ENCODE results near the gene PTPRN2. TPM values are rescaled to one million over a fixed set of nuclear protein-coding genes. Genes with fewer than 3 reads are reported as not detected.
A peak's percentile ranks its signal among the peaks of the same experiment; 100 is the strongest.

The PTPRN2 gene
- total and polyA plus RNA-seq, 2 of the 13 experiments (the other 11 are each of a cell fraction or from before 2014, with no cell fraction given) = 2.5 to 24.2 TPM

DNA sequence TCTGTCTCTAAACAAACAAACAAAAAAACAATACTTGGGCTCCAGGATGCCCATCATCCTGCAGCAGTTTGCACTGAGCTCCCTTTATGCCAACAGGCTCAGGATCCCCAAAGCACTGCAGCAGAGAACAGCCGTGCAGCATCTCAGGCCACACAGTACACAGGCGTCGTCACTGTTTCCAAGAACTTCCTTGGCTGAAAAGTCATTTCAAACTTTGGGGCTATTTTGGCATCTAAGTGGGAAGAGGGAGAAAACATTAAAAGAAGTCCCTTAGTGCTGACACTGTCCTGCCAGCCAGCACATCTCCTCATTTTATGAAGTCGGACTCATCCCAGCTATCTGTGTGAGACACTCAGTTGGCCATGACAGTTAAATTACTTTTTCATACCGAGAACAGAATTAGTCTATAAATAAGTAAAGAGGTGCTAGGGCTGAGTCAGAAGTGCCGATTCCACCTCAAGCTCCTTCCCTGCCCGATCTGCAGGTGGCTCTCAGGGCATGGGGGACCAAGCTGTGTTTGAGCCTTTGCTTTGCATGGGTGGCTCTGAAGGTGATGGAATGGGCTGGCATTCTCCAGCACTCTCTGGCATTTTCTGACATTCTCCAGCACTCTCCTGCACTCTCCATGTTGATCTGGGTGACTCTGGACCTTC, 68.5 kb downstream of the PTPRN2 start (continued):
- TF ChIP-seq PREB (CRISPR knock-in tag; IDR thresholded peaks at IDR 0.05) (no peak), PAWR (CRISPR knock-in tag; IDR thresholded peaks at IDR 0.05; ENCODE audit: borderline replicate concordance) (no peak)

GRCh38 chr7:158517571-158517970, 70.1 kb downstream of the PTPRN2 start:
- in situ Hi-C loops (cut with HindIII; ENCODE audit: extremely low pct_ligation_motif_present, low pct_unique_long_range_greater_than_20kb) (no loop called here), intact Hi-C loops (cut with micrococcal nuclease; ENCODE audit: unreplicated experiment) (no loop called here)
- POLR2A ChIA-PET = no interaction called here
- BruUV-seq (replicated peaks) = no TSS peak
- H2AFZ ChIP-seq (ENCODE audit: low read length) = no peak overlapping the region
- no peak overlapping the region for H3K4me2 ChIP-seq (ENCODE audit: low read depth, low read length)
- no peak overlapping the region for H3K9ac ChIP-seq (ENCODE audit: insufficient read depth, low read depth, low read length)
- TF ChIP-seq ZNF263 (CRISPR knock-in tag; IDR thresholded peaks at IDR 0.05) (0 out of 2 replicates have a peak, but pooled peaks have one; percentile 15), POLR2AphosphoS2 (IDR thresholded peaks at IDR 0.05; ENCODE audit: low read depth, low read length) (no peak)
- no peak overlapping the region for H3K27ac ChIP-seq (ENCODE audit: extremely low read length, insufficient read depth, low read length)
- peaks cover 4% of the 10 kb centered on the region for H3K4me1 ChIP-seq (ENCODE audit: insufficient read depth, low read length)
- peaks cover 8 to 15% of the 10 kb centered on the region in 2 experiments; a peak in 4 of 5 replicates for H3K36me3 ChIP-seq (replicated peaks in 1 of 2; ENCODE audit: control insufficient read depth in 1 of 2, insufficient read depth in 2 of 2, low read length in 2 of 2)
- H3K4me3 ChIP-seq (replicated peaks in 1 of 3; ENCODE audit: insufficient read depth in 1 of 3, low read depth in 2 of 3, low read length in 3 of 3) = no peak overlapping the region
- FAIRE-seq (no peak), ATAC-seq (no peak; the same call in 2 of the 3 replicates), DNase-seq (ENCODE audit: low spot score) (no peak)
- WGBS (ENCODE audit: low lambda C conversion rate) = 100% methylated on average over 2 of the region's 4 CpGs
- CTCF ChIA-PET (ENCODE audit: low intra/inter-chr PET ratio, low total read pairs) = no interaction called here
- H3K79me2 ChIP-seq (ENCODE audit: insufficient read depth, low read length) = peaks cover 3% of the 10 kb centered on the region
- no peaks in the 10 kb centered on the region for H3K9me3 ChIP-seq (ENCODE audit: low read length)
- H3K27me3 ChIP-seq (ENCODE audit: control insufficient read depth in 1 of 2, insufficient read depth in 2 of 2, low read length in 2 of 2) = no peaks in the 10 kb centered on the region
- peaks cover 41% of the 10 kb centered on the region; the same call in 1 of the 2 replicates for H4K20me1 ChIP-seq (ENCODE audit: insufficient read depth, low read length)

GRCh38 chr7:158517072-158517471, 70.6 kb downstream of the PTPRN2 start:
- intact Hi-C loops (cut with micrococcal nuclease; ENCODE audit: unreplicated experiment) = no loop called here
- ChIA-PET POLR2A (no interaction called here), CTCF (ENCODE audit: low intra/inter-chr PET ratio, low total read pairs) (no interaction called here)
- H3K27ac ChIP-seq (ENCODE audit: extremely low read length, insufficient read depth, low read length) = no peak overlapping the region
- peaks cover 4 to 11% of the 10 kb centered on the region in 2 experiments; a peak in 2 of 5 replicates for H3K36me3 ChIP-seq (replicated peaks in 1 of 2; ENCODE audit: control insufficient read depth in 1 of 2, insufficient read depth in 2 of 2, low read length in 2 of 2)
- ATAC-seq (no peak), FAIRE-seq (no peak), DNase-seq (ENCODE audit: low spot score) (no peak)
- WGBS (ENCODE audit: low lambda C conversion rate) = 83% methylated on average over 7 of the region's 11 CpGs
- no TSS peak for BruUV-seq (replicated peaks)
- TF ChIP-seq ZNF605 (CRISPR knock-in tag; IDR thresholded peaks at IDR 0.05) (no peak), ETV6 (CRISPR knock-in tag; conservative IDR thresholded peaks at IDR 0.05) (no peak), NFE2 (CRISPR knock-in tag; IDR thresholded peaks at IDR 0.05) (no peak), HDAC2 (CRISPR knock-in tag; IDR thresholded peaks at IDR 0.05) (no peak), ZNF383 (CRISPR knock-in tag; IDR thresholded peaks at IDR 0.05; ENCODE audit: borderline replicate concordance) (no peak)
- no peaks in the 10 kb centered on the region for H3K27me3 ChIP-seq (ENCODE audit: control insufficient read depth in 1 of 2, insufficient read depth in 2 of 2, low read length in 2 of 2)
- peaks cover 3% of the 10 kb centered on the region for H3K79me2 ChIP-seq (ENCODE audit: insufficient read depth, low read length)
- no peak overlapping the region for H3K4me2 ChIP-seq (ENCODE audit: low read depth, low read length)
- in situ Hi-C loops (cut with HindIII; ENCODE audit: extremely low pct_ligation_motif_present, low pct_unique_long_range_greater_than_20kb) = no loop called here
- H3K4me1 ChIP-seq (ENCODE audit: insufficient read depth, low read length) = no peaks in the 10 kb centered on the region
- peaks cover 36% of the 10 kb centered on the region; the same call in 1 of the 2 replicates for H4K20me1 ChIP-seq (ENCODE audit: insufficient read depth, low read length)
- no peak overlapping the region for H3K9ac ChIP-seq (ENCODE audit: insufficient read depth, low read depth, low read length)
- no peak overlapping the region for H2AFZ ChIP-seq (ENCODE audit: low read length)
- H3K9me3 ChIP-seq (ENCODE audit: low read length) = no peaks in the 10 kb centered on the region
- no peak overlapping the region for H3K4me3 ChIP-seq (replicated peaks in 1 of 3; ENCODE audit: insufficient read depth in 1 of 3, low read depth in 2 of 3, low read length in 3 of 3)
